ENCODE measurements around the gene MAG. TPM values are rescaled to one million over a fixed set of nuclear protein-coding genes. Genes with fewer than 3 reads are reported as not detected.

Gene MAG
- total and polyA plus RNA-seq, 9 of the 15 experiments (the other 6 are each of a cell fraction or from before 2014, with no cell fraction given), result 0.11 to 10.0 (median 1.6) TPM

GRCh38 chr19:35247526-35248309 is 44.2 kb upstream of the MAG start (continued):
- TF ChIP-seq NR0B1 (IDR thresholded peaks at IDR 0.05; ENCODE audit: partially characterized antibody), result no peak
- TF ChIP-seq ZNF175 (CRISPR knock-in tag; IDR thresholded peaks at IDR 0.05; ENCODE audit: low read depth), result no peak
- no peak; the same call in 1 of the 2 replicates for TF ChIP-seq MYBL2 (IDR thresholded peaks at IDR 0.05; ENCODE audit: low read depth)
- no peak for TF ChIP-seq MYBL2 (CRISPR knock-in tag; IDR thresholded peaks at IDR 0.05; ENCODE audit: borderline replicate concordance)
- peak; percentile 43; the same call in 1 of the 2 replicates for TF ChIP-seq SMC3 (conservative IDR thresholded peaks at IDR 0.05; ENCODE audit: insufficient read depth, low read depth, low read length)
- peak; percentile 1; the same call in 1 of the 2 replicates for TF ChIP-seq RBFOX2 (IDR thresholded peaks at IDR 0.05; ENCODE audit: low read depth, low read length)
- TF ChIP-seq STAT5B (CRISPR knock-in tag; IDR thresholded peaks at IDR 0.05), result no peak
- TF ChIP-seq RCOR1 (IDR thresholded peaks at IDR 0.05; ENCODE audit: borderline replicate concordance in 1 of 2, low read depth in 2 of 2, low read length in 2 of 2), result peak; percentile 82 to 97
- no peak for TF ChIP-seq ZNF518B (CRISPR knock-in tag; IDR thresholded peaks at IDR 0.05)
- no peak for TF ChIP-seq NONO (IDR thresholded peaks at IDR 0.05; ENCODE audit: low read depth in 2 of 2, low read length in 1 of 2)
- no peak for TF ChIP-seq ZNF717 (CRISPR knock-in tag; IDR thresholded peaks at IDR 0.05)
- TF ChIP-seq HMG20A (CRISPR knock-in tag; conservative IDR thresholded peaks at IDR 0.05), result no peak
- no peak for TF ChIP-seq CTCFL (IDR thresholded peaks at IDR 0.05; ENCODE audit: borderline replicate concordance, insufficient read depth, low read depth, low read length, poor library complexity, severe bottlenecking)
- TF ChIP-seq U2AF1 (optimal IDR thresholded peaks at IDR 0.05; ENCODE audit: low read depth, low read length), result no peak
- no peak for TF ChIP-seq ZNF165 (CRISPR knock-in tag; IDR thresholded peaks at IDR 0.05; ENCODE audit: borderline replicate concordance)
- TF ChIP-seq NFE2L1 (tag; IDR thresholded peaks at IDR 0.05; ENCODE audit: borderline replicate concordance, low read depth), result no peak
- no peak; the same call in 1 of the 2 replicates for TF ChIP-seq DIDO1 (tag; IDR thresholded peaks at IDR 0.05; ENCODE audit: low read depth)
- TF ChIP-seq GABPB1 (CRISPR knock-in tag; IDR thresholded peaks at IDR 0.05), result no peak; the same call in 1 of the 2 replicates
- TF ChIP-seq MEF2D (tag; conservative IDR thresholded peaks at IDR 0.05; ENCODE audit: low read depth), result peak; percentile 61
- peak; percentile 58 for TF ChIP-seq POLR2G (IDR thresholded peaks at IDR 0.05; ENCODE audit: low read depth, low read length)

Data from K562 (cell line).